ENCODE measurements around the gene STN1. TPM values are rescaled to one million over a fixed set of nuclear protein-coding genes. Genes with fewer than 3 reads are reported as not detected.
A peak's percentile ranks its signal among the peaks of the same experiment; 100 is the strongest.

STN1 gene
- total RNA-seq, 2 donors from 2014 or later, result 13.5 to 19.9 TPM

- 91 to 100% methylated on average over 2 of the region's 2 CpGs for WGBS, 2 experiments (ENCODE audit: insufficient coverage in 1 of 2, insufficient read length in 1 of 2)
- H3K4me3 ChIP-seq (ENCODE audit: low read length), result no peak overlapping the region
- no peaks in the 10 kb centered on the region for H3K27me3 ChIP-seq (ENCODE audit: control insufficient read depth, insufficient read depth, low read length, poor library complexity, severe bottlenecking)
- TF ChIP-seq, protein P1, sequence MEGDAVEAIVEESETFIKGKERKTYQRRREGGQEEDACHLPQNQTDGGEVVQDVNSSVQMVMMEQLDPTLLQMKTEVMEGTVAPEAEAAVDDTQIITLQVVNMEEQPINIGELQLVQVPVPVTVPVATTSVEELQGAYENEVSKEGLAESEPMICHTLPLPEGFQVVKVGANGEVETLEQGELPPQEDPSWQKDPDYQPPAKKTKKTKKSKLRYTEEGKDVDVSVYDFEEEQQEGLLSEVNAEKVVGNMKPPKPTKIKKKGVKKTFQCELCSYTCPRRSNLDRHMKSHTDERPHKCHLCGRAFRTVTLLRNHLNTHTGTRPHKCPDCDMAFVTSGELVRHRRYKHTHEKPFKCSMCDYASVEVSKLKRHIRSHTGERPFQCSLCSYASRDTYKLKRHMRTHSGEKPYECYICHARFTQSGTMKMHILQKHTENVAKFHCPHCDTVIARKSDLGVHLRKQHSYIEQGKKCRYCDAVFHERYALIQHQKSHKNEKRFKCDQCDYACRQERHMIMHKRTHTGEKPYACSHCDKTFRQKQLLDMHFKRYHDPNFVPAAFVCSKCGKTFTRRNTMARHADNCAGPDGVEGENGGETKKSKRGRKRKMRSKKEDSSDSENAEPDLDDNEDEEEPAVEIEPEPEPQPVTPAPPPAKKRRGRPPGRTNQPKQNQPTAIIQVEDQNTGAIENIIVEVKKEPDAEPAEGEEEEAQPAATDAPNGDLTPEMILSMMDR (conservative IDR thresholded peaks at IDR 0.05), result no peak
- Mint-ChIP-seq H3K27me3 (ENCODE audit: insufficient read depth) (no peaks in the 10 kb centered on the region), H3K27ac (no peak overlapping the region), H3K4me3 (no peak overlapping the region), H3K36me3 (ENCODE audit: low read depth) (no peaks in the 10 kb centered on the region), H3K9me3 (no peaks in the 10 kb centered on the region), H3K4me1 (peaks cover 7% of the 10 kb centered on the region)
- no peaks in the 10 kb centered on the region for H3K9me3 ChIP-seq (ENCODE audit: control insufficient read depth, low read length)
- H3K9ac ChIP-seq (ENCODE audit: extremely low read depth, low read length, poor library complexity, severe bottlenecking), result no peak overlapping the region
- H3K4me1 ChIP-seq (ENCODE audit: control insufficient read depth, insufficient read depth, low read length), result peaks cover 5% of the 10 kb centered on the region
- no peaks in the 10 kb centered on the region for H3K36me3 ChIP-seq (ENCODE audit: control insufficient read depth, insufficient read depth, low read length)
- DNase-seq, result no peak
- no peak overlapping the region for H3K27ac ChIP-seq (ENCODE audit: low read depth, low read length)
These were observed 4.7 kb upstream of the STN1 start for GRCh38 chr10:103922659-103923058.

GRCh38 chr10:103921750-103922195 lies 3.8 kb upstream of the STN1 start:
- H3K27me3 ChIP-seq (ENCODE audit: control insufficient read depth, insufficient read depth, low read length, poor library complexity, severe bottlenecking), result no peaks in the 10 kb centered on the region
- no peak overlapping the region for H3K27ac Mint-ChIP-seq
- no peaks in the 10 kb centered on the region for H3K9me3 Mint-ChIP-seq
- no peak overlapping the region for H3K9ac ChIP-seq (ENCODE audit: extremely low read depth, low read length, poor library complexity, severe bottlenecking)
- no peak overlapping the region for H3K4me3 Mint-ChIP-seq
- DNase-seq, result peak; percentile 75
- no peak overlapping the region for H3K27ac ChIP-seq (ENCODE audit: low read depth, low read length)
- H3K4me1 Mint-ChIP-seq, result peaks cover 7% of the 10 kb centered on the region
- 51 to 58% methylated on average over 6 to 7 of the region's 7 CpGs for WGBS, 2 experiments (ENCODE audit: insufficient coverage in 1 of 2, insufficient read length in 1 of 2)
- H3K27me3 Mint-ChIP-seq (ENCODE audit: insufficient read depth), result no peaks in the 10 kb centered on the region
- H3K36me3 Mint-ChIP-seq (ENCODE audit: low read depth), result no peaks in the 10 kb centered on the region
- no peaks in the 10 kb centered on the region for H3K9me3 ChIP-seq (ENCODE audit: control insufficient read depth, low read length)
- no peak overlapping the region for H3K4me3 ChIP-seq (ENCODE audit: low read length)
- peaks cover 5% of the 10 kb centered on the region for H3K4me1 ChIP-seq (ENCODE audit: control insufficient read depth, insufficient read depth, low read length)
- H3K36me3 ChIP-seq (ENCODE audit: control insufficient read depth, insufficient read depth, low read length), result no peaks in the 10 kb centered on the region
- TF ChIP-seq, protein P1 (conservative IDR thresholded peaks at IDR 0.05), result peak; percentile 50

DNA sequence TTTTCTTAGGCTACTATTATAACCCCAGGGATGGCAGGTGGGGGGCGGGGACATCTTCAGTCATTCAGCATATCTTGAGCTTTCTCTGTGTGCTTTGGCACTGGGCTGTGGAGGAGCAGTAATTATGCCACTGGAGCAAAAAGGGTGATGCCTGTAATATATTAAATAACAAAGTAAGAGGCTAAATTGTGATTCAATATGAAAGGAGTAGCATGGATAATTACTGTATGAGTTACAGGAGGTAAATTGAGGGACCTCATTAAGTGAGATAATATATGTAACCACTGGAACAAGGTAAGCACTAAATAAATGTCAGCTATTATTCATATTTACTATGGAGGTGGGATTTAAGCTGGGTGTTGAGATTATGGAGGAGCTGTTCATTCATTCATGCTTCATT lies 3.3 kb upstream of the STN1 start:
- Histone ChIP-seq H3K9me3 (ENCODE audit: control insufficient read depth, low read length) (no peaks in the 10 kb centered on the region), H3K36me3 (ENCODE audit: control insufficient read depth, insufficient read depth, low read length) (no peaks in the 10 kb centered on the region), H3K9ac (ENCODE audit: extremely low read depth, low read length, poor library complexity, severe bottlenecking) (no peak overlapping the region), H3K27me3 (ENCODE audit: control insufficient read depth, insufficient read depth, low read length, poor library complexity, severe bottlenecking) (no peaks in the 10 kb centered on the region), H3K4me3 (ENCODE audit: low read length) (no peak overlapping the region), H3K4me1 (ENCODE audit: control insufficient read depth, insufficient read depth, low read length) (peaks cover 5% of the 10 kb centered on the region), H3K27ac (ENCODE audit: low read depth, low read length) (no peak overlapping the region)
- peaks cover 3% of the 10 kb centered on the region for H3K36me3 Mint-ChIP-seq (ENCODE audit: low read depth)
- no peak for DNase-seq
- H3K9me3 Mint-ChIP-seq, result no peaks in the 10 kb centered on the region
- H3K27me3 Mint-ChIP-seq (ENCODE audit: insufficient read depth), result no peaks in the 10 kb centered on the region
- 88% methylated on average over 1 of the region's 1 CpG; no CpG with 5 or more reads in 1 of the 2 experiments for WGBS, 2 experiments (ENCODE audit: insufficient coverage in 1 of 2, insufficient read length in 1 of 2)
- TF ChIP-seq, protein P1 (conservative IDR thresholded peaks at IDR 0.05), result no peak
- H3K27ac Mint-ChIP-seq, result no peak overlapping the region
- H3K4me3 Mint-ChIP-seq, result no peak overlapping the region
- H3K4me1 Mint-ChIP-seq, result peaks cover 7% of the 10 kb centered on the region
